Omental fat pad (tissue), 4 donors: ENCODE results near the gene STAT2. TPM values are rescaled to one million over a fixed set of nuclear protein-coding genes. Genes with fewer than 3 reads are reported as not detected.
"Not testable (repeated sequence)": the region's sequence is repeated elsewhere in the genome, so short reads cannot be mapped to it uniquely, and the experiment has no call there.

ENCODE experiments used
- ATAC-seq: fragments of 150-250 bp; one replicate; pipeline ENCODE4 v1.9.1; 2016; ENCODE audit warnings: mild to moderate bottlenecking, moderate library complexity; ENCODE audit not compliant: low FRiP score
- DNase-seq: peaks from one replicate; pipeline ENCODE4 v3.0.0-alpha.2; 2019; ENCODE audit warnings: low spot score
- total RNA-seq, 4 donors: library from RNA; depleted of rRNA; stranded (reverse); fragments of >200 nt; gene quantifications; one replicate each; pipeline ENCODE4 v1.1.0, GENCODE V29; 2016
- TF ChIP-seq, protein P1 (sequence below), 3 donors: fragments of 450-650 bp; IDR thresholded peaks; one replicate each; pipeline ENCODE4 v1.5.1; 2016 to 2017; ENCODE audit warnings: antibody characterized with exemption in 3 of 3, mild to moderate bottlenecking in 3 of 3, moderate library complexity in 2 of 3

Gene STAT2
- total RNA-seq, 4 donors from 2014 or later: 137 to 256 (median 177) TPM

DNA sequence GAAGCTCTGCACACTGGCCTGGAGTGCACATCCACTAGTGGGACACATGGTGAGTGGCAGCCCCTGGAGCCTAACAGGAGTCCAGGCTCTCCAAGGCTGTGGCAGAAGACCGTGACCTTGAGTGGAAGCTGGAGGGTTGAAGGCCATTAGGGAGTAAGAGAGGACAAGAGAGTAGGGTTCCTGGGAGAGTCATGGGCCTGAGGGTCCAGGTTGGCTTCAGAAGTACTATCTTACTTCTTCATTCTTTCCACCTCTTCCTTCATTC lies 20.8 kb downstream of the STAT2 start:
- DNase-seq: no peak
- TF ChIP-seq, protein P1, sequence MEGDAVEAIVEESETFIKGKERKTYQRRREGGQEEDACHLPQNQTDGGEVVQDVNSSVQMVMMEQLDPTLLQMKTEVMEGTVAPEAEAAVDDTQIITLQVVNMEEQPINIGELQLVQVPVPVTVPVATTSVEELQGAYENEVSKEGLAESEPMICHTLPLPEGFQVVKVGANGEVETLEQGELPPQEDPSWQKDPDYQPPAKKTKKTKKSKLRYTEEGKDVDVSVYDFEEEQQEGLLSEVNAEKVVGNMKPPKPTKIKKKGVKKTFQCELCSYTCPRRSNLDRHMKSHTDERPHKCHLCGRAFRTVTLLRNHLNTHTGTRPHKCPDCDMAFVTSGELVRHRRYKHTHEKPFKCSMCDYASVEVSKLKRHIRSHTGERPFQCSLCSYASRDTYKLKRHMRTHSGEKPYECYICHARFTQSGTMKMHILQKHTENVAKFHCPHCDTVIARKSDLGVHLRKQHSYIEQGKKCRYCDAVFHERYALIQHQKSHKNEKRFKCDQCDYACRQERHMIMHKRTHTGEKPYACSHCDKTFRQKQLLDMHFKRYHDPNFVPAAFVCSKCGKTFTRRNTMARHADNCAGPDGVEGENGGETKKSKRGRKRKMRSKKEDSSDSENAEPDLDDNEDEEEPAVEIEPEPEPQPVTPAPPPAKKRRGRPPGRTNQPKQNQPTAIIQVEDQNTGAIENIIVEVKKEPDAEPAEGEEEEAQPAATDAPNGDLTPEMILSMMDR (IDR thresholded peaks at IDR 0.05): no peak
- no peak for ATAC-seq

DNA sequence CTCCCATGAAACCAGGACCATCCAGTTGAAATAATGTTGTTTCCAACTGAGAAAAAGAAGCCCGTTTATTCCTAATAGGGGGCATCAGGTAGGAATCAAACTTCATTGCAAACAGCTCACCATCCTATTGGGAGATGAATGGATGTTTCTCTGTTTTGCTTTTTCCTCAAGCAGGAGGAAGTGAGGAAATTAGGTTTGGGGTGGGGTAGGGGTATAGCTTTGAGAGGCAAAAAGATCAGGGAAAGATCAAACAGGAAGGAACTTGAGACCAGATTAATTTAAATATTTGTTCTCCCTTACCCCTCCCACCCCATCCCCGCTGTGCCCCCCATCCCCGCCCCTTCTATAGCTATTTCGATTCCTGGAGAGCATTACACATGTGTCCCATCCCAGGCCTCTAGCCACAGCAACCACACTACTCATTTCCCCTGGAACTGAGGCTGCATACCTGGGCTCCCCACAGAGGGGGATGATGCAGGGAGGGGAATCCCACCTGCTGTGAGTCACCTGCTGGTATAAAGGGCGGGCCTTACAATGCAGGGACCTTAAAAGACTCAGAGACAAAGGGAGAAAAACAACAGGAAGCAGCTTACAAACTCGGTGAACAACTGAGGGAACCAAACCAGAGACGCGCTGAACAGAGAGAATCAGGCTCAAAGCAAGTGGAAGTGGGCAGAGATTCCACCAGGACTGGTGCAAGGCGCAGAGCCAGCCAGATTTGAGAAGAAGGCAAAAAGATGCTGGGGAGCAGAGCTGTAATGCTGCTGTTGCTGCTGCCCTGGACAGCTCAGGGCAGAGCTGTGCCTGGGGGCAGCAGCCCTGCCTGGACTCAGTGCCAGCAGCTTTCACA lies 21.4 kb downstream of the STAT2 start, which contains the start of gene IL23A:
IL23A (plus strand) TSS at position 577 of the 850 bp plus-strand sequence; CDS start at position 738, 161 bp downstream.
- DNase-seq (no peak), ATAC-seq (no peak)
- TF ChIP-seq, protein P1 (IDR thresholded peaks at IDR 0.05): no peak

DNA sequence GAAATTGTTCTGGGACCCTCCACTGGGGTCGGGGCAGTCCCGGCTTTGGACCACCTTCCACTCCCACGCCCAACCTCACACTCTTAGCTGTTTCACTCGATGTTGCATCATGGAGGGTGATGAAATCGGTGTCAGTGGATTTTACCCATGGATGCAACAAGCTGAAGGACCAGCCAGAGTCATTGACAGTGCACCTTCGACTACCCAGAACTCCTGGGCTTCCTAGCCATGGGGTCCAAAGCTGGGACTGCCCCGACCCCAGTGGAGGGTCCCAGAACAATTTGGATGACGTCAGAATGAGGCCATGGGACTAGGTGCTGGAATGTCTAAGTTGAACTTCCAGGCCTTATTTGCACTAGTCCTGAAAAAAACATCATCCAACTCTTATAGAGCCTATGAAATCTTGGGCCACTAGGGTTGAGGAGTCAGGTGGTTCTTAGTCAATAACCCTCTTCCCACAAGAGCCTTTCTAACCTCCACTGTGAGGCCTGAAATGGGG lies 22.1 kb downstream of the STAT2 start:
- DNase-seq: no peak
- TF ChIP-seq, protein P1 (IDR thresholded peaks at IDR 0.05): no peak

DNA sequence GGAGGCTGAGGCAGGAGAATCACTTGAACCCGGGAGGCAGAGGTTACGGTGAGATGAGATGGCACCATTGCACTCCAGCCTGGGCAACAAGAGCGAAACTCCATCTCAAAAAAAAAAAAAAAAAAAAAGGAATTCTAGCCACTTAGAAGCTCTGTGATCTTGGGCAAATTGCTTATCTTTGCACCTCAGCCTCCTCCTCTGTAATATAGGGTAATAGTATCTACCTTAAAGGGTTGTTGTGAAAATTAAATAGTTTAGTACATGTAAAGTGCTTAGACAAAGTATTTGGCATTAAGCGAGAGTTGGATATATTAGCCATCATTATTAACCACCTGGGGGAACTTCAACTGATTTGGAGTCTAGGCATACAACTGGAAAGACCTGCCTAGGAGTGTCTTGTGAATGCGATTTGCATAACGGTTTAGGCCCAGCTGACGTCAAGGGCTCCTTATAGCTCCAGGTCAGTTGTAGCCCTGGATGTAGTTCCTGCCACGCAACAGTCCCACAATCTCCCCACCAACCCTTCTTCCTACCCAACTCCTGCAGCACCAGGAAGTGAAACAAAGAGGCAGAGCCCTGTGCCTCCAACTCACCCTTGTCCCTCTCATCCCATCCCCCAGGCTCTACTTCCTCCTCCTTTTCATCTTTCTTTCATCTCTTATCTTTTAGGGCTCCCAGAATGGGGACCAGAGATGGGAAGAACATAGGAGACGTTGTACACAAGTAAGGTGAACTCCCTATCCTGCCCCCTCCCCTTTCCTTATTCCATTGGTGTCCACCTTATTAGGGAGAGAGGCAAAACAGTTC lies 23.3 kb downstream of the STAT2 start:
- ATAC-seq: no peak
- DNase-seq: no peak
- TF ChIP-seq, protein P1 (IDR thresholded peaks at IDR 0.05): no peak

More for the DNA sequence above, 22.1 kb downstream of the STAT2 start:
- ATAC-seq: no peak

DNA sequence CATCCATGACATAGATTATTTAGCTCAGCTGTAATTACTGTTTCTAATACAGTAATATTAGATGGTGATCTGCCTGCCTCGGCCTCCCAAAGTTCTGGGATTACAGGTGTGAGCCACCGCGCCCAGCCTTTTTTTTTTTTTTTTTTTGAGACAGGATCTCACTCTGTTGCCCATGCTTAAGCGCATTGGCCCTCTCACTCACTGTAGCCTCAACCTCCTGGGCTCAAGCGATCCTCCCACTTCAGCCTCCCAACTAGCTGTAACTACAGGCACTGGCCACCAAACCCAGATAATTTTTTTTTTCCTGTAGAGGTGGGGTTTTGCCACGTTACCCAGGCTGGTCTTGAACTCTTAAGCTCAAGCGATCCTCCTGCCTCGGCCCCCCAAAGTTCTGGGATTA lies 24.4 kb downstream of the STAT2 start:
- ATAC-seq, DNase-seq: not testable (repeated sequence)

DNA sequence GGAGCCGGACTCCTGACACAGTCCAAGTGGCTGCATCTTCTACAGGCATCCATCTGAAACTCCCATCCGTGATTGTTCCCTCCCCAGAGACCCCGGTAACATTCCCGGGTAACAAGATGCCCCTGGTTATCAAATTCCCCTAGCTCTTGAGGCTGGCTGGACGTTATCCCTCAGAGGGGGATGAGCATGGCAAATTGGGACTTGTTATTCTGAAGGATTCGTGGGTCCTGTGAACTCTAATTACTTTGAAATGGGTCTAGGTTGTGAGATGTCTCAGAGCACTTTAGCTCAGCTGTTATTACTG lies 25.5 kb downstream of the STAT2 start:
- DNase-seq (no peak), ATAC-seq (no peak)

More for the DNA sequence above, 25.5 kb downstream of the STAT2 start:
- TF ChIP-seq, protein P1 (IDR thresholded peaks at IDR 0.05): no peak
